Mesothelial cell of epicardium (in vitro differentiated cells): ENCODE data around the gene VAT1L. TPM values are rescaled to one million over a fixed set of nuclear protein-coding genes. Genes with fewer than 3 reads are reported as not detected.

Experiments used
- DNase-seq, 2 experiments: peaks; one replicate each; pipeline ENCODE4 v3.0.0; 2021; ENCODE audit warnings: low spot score in 2 of 2; ENCODE audit not compliant: unreplicated experiment in 2 of 2
- H3K27ac Mint-ChIP-seq: 2 replicates; pipeline ENCODE4 v1.8.0; 2021; ENCODE audit warnings: mixed read lengths
- H3K27me3 Mint-ChIP-seq: 2 replicates; pipeline ENCODE4 v1.8.0; 2021; ENCODE audit warnings: low read depth, mixed read lengths
- H3K36me3 Mint-ChIP-seq: 2 replicates; pipeline ENCODE4 v1.8.0; 2021; ENCODE audit warnings: mixed read lengths
- H3K4me1 Mint-ChIP-seq: 2 replicates; pipeline ENCODE4 v1.8.0; 2021; ENCODE audit warnings: mixed read lengths
- H3K4me3 Mint-ChIP-seq: 2 replicates; pipeline ENCODE4 v1.8.0; 2021; ENCODE audit warnings: mild to moderate bottlenecking, moderate library complexity, mixed read lengths
- H3K9me3 Mint-ChIP-seq: 2 replicates; pipeline ENCODE4 v1.8.0; 2021; ENCODE audit warnings: mixed read lengths
- total RNA-seq: library from RNA; stranded (reverse); gene quantifications from 3 replicates; pipeline ENCODE4 v1.2.1, GENCODE V29; 2021
- TF ChIP-seq, protein P1 (sequence below): fragments of 200-600 bp; sonication (generic); IDR thresholded peaks from one replicate; pipeline ENCODE4 v1.5.0; 2021; ENCODE audit warnings: antibody characterized with exemption; ENCODE audit not compliant: unreplicated experiment

The VAT1L gene
- total RNA-seq, 1 donor from 2014 or later, result 6.3 TPM

DNA sequence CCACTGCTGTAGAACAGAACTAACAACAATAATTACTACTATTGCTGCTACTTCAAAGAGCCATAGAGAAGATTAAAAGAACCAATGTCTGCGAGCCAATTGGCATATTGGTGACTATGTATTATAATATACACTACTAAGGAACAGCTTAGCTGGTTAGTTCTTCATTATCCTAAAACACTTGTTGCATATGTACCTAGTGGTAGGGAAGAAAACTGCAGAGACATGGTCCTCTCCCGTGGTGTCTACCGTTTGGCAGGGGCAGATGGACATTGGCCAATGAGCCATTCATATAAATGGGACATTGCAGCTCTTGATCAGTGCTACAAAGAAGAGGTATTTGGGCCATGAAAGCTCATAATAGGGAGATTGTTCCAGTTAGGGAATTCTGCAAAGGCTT is 187.6 kb downstream of the VAT1L start:
- TF ChIP-seq, protein P1, sequence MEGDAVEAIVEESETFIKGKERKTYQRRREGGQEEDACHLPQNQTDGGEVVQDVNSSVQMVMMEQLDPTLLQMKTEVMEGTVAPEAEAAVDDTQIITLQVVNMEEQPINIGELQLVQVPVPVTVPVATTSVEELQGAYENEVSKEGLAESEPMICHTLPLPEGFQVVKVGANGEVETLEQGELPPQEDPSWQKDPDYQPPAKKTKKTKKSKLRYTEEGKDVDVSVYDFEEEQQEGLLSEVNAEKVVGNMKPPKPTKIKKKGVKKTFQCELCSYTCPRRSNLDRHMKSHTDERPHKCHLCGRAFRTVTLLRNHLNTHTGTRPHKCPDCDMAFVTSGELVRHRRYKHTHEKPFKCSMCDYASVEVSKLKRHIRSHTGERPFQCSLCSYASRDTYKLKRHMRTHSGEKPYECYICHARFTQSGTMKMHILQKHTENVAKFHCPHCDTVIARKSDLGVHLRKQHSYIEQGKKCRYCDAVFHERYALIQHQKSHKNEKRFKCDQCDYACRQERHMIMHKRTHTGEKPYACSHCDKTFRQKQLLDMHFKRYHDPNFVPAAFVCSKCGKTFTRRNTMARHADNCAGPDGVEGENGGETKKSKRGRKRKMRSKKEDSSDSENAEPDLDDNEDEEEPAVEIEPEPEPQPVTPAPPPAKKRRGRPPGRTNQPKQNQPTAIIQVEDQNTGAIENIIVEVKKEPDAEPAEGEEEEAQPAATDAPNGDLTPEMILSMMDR, result no peak
- Mint-ChIP-seq H3K4me3 (no peak overlapping the region), H3K36me3 (no peaks in the 10 kb centered on the region), H3K9me3 (no peaks in the 10 kb centered on the region), H3K4me1 (peaks cover 9% of the 10 kb centered on the region), H3K27ac (no peak overlapping the region), H3K27me3 (peaks cover 9% of the 10 kb centered on the region)
- no peak for DNase-seq

- Mint-ChIP-seq H3K4me1 (no peaks in the 10 kb centered on the region), H3K9me3 (no peaks in the 10 kb centered on the region), H3K27me3 (peaks cover 9% of the 10 kb centered on the region), H3K36me3 (no peaks in the 10 kb centered on the region), H3K27ac (no peak overlapping the region), H3K4me3 (no peak overlapping the region)
- DNase-seq, result no peak
- TF ChIP-seq, protein P1, result no peak
Measured at GRCh38 chr16:77977339-77977738, 189.0 kb downstream of the VAT1L start.

DNA sequence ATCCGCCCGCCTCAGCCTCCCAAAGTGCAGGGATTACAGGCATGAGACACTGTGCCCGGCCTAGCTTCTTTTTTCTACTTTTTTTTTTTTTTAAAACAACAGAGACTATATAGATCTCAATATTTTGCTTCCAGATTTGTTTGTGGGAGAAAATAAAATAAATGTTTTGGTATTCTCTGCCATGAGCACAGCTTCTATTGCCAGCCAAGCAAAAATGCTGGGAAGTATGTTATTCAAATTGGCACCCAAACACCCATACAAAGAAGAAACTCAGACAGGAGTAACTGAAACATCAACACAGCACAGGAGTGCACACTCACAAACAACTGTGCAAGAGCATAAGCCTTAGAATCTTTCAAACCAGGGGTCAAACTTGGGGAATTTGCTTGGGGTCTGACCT is 196.7 kb downstream of the VAT1L start:
- H3K36me3 Mint-ChIP-seq, result peaks cover 2% of the 10 kb centered on the region
- no peak for DNase-seq
- H3K27ac Mint-ChIP-seq, result no peak overlapping the region
- H3K27me3 Mint-ChIP-seq, result no peaks in the 10 kb centered on the region
- TF ChIP-seq, protein P1, result no peak
- H3K4me3 Mint-ChIP-seq, result no peak overlapping the region
- peaks cover 6% of the 10 kb centered on the region for H3K9me3 Mint-ChIP-seq
- H3K4me1 Mint-ChIP-seq, result peaks cover 7% of the 10 kb centered on the region

GRCh38 chr16:77986011-77986740 is 197.8 kb downstream of the VAT1L start:
- DNase-seq, result no peak
- Mint-ChIP-seq H3K36me3 (peaks cover 6% of the 10 kb centered on the region), H3K27me3 (no peaks in the 10 kb centered on the region), H3K4me1 (peaks cover 7% of the 10 kb centered on the region), H3K27ac (no peak overlapping the region), H3K4me3 (no peak overlapping the region), H3K9me3 (peaks cover 13% of the 10 kb centered on the region)
- TF ChIP-seq, protein P1, result no peak

GRCh38 chr16:77987810-77988209 is 199.4 kb downstream of the VAT1L start:
- Mint-ChIP-seq H3K27me3 (no peaks in the 10 kb centered on the region), H3K27ac (no peak overlapping the region), H3K4me1 (peaks cover 21% of the 10 kb centered on the region), H3K36me3 (peaks cover 12% of the 10 kb centered on the region), H3K9me3 (peaks cover 20% of the 10 kb centered on the region), H3K4me3 (no peak overlapping the region)
- TF ChIP-seq, protein P1, result no peak
- DNase-seq, result no peak
